Measurements from ENCODE around the gene PSME3IP1.
"Not testable (repeated sequence)": the region's sequence is repeated elsewhere in the genome, so short reads cannot be mapped to it uniquely, and the experiment has no call there.

The PSME3IP1 gene

GRCh38 chr16:57185945-57186871 lies at the start of gene PSME3IP1, which contains the start of gene RSPRY1:
PSME3IP1 (minus strand) TSS chr16:57186039; CDS start chr16:57173854, 12,185 bp downstream.
RSPRY1 (plus strand) TSS chr16:57186329; CDS start chr16:57204659, 18,330 bp downstream.
- peak; percentile 93 for DNase-seq

GRCh38 chr16:57235128-57236021 lies 49.5 kb upstream of the PSME3IP1 start:
- DNase-seq: no peak

- no peak for DNase-seq
These were observed 48.9 kb upstream of the PSME3IP1 start for GRCh38 chr16:57234707-57235092.

- DNase-seq: no peak
These were observed 48.3 kb upstream of the PSME3IP1 start for GRCh38 chr16:57233944-57234706.

- DNase-seq: no peak
These were observed 46.0 kb upstream of the PSME3IP1 start for GRCh38 chr16:57231821-57232350.

- no peak for DNase-seq
These were observed 43.2 kb upstream of the PSME3IP1 start for GRCh38 chr16:57229079-57229478.

- no peak for DNase-seq
These were observed 41.1 kb upstream of the PSME3IP1 start for GRCh38 chr16:57226701-57227621.

- no peak for DNase-seq
These were observed 40.1 kb upstream of the PSME3IP1 start for GRCh38 chr16:57225978-57226377.

- no peak for DNase-seq
These were observed 39.0 kb upstream of the PSME3IP1 start for GRCh38 chr16:57224651-57225335.

GRCh38 chr16:57223057-57223456 lies 37.2 kb upstream of the PSME3IP1 start:
- DNase-seq: no peak

- no peak for DNase-seq
These were observed 31.1 kb upstream of the PSME3IP1 start for GRCh38 chr16:57216968-57217367.

- DNase-seq: no peak
These were observed 27.6 kb upstream of the PSME3IP1 start for GRCh38 chr16:57213462-57213861.

GRCh38 chr16:57209780-57210179 lies 23.9 kb upstream of the PSME3IP1 start:
- DNase-seq: no peak

GRCh38 chr16:57208926-57209325 lies 23.1 kb upstream of the PSME3IP1 start:
- no peak for DNase-seq

GRCh38 chr16:57204675-57205074 lies 18.8 kb upstream of the PSME3IP1 start:
- no peak for DNase-seq

GRCh38 chr16:57203451-57203850 lies 17.6 kb upstream of the PSME3IP1 start:
- no peak for DNase-seq

GRCh38 chr16:57202095-57202886 lies 16.5 kb upstream of the PSME3IP1 start:
- no peak for DNase-seq

- DNase-seq: not testable (repeated sequence)
These were observed 15.1 kb upstream of the PSME3IP1 start for GRCh38 chr16:57200926-57201325.

GRCh38 chr16:57200321-57200720 lies 14.5 kb upstream of the PSME3IP1 start:
- not testable (repeated sequence) for DNase-seq

GRCh38 chr16:57196753-57197152 lies 10.9 kb upstream of the PSME3IP1 start:
- no peak for DNase-seq

Data from stimulated activated CD4-positive, alpha-beta T cell treated with anti-CD3 and anti-CD28 coated beads, Interleukin-4, amount 100 ng/mL, for 1 hour (primary cell).